Kidney (tissue), 11 donors: ENCODE results near the gene SMIM11. TPM values are rescaled to one million over a fixed set of nuclear protein-coding genes. Genes with fewer than 3 reads are reported as not detected.
"Not testable (repeated sequence)": the region's sequence is repeated elsewhere in the genome, so short reads cannot be mapped to it uniquely, and the experiment has no call there.

ENCODE experiments used
- DNase-seq, 5 donors: peaks; one replicate each; pipeline ENCODE4 v3.0.0-alpha.2; 2013 to 2020
- FAIRE-seq: peaks from 2 replicates; lab custom pipeline; 2012; peaks lifted over from hg19 to GRCh38; lab: Jason Lieb, UNC
- H3K27ac ChIP-seq, 2 donors: one replicate each; pipeline ENCODE4 v1.7.0; 2013; ENCODE audit warnings: low read depth in 2 of 2, low read length in 2 of 2, inconsistent platforms in 1 of 2
- H3K27me3 ChIP-seq: one replicate; pipeline ENCODE4 v1.7.1; 2013; ENCODE audit warnings: low read length, inconsistent platforms; ENCODE audit not compliant: control insufficient read depth, insufficient read depth
- H3K36me3 ChIP-seq, 3 donors: one replicate each; pipeline versions ENCODE4 v1.7.0 to v1.7.1; 2013; ENCODE audit warnings: low read length in 3 of 3, control low read depth in 1 of 3, inconsistent platforms in 1 of 3; ENCODE audit not compliant: insufficient read depth in 3 of 3, control insufficient read depth in 2 of 3
- H3K4me1 ChIP-seq, 3 donors: one replicate each; pipeline versions ENCODE4 v1.7.0 to v1.7.1; 2013; ENCODE audit warnings: low read length in 3 of 3, inconsistent platforms in 1 of 3, low read depth in 1 of 3; ENCODE audit not compliant: control insufficient read depth in 2 of 3, insufficient read depth in 2 of 3
- H3K4me3 ChIP-seq, 3 donors: one replicate each; pipeline versions ENCODE4 v1.7.0 to v1.8.1; 2013; ENCODE audit warnings: low read length in 3 of 3, control low read depth in 1 of 3, inconsistent platforms in 1 of 3
- H3K9ac ChIP-seq, 3 donors: one replicate each; pipeline versions ENCODE4 v1.7.0 to v1.7.1; 2013; ENCODE audit warnings: low read length in 3 of 3, control low read depth in 1 of 3, inconsistent platforms in 1 of 3
- H3K9me3 ChIP-seq, 3 donors: one replicate each; pipeline versions ENCODE4 v1.7.0 to v1.7.1; 2013; ENCODE audit warnings: low read length in 3 of 3, control low read depth in 1 of 3, inconsistent platforms in 1 of 3; ENCODE audit not compliant: control insufficient read depth in 2 of 3, insufficient read depth in 1 of 3
- intact Hi-C: fragments of 100-400 bp; cut with DNase I; formaldehyde crosslinking; loops from one replicate; pipeline ENCODE4 v1.11.1; 2022
- polyA plus RNA-seq: library from polyadenylated mRNA; stranded (reverse); fragments of 350-450 nt; fragmentation: Illumina TruSeq; extraction: RNeasy Lipid Tissue Mini Kit (QIAGEN cat#74804); gene quantifications from one replicate; pipeline ENCODE4 v1.2.3, GENCODE V29; 2014; ENCODE audit warnings: low read depth, low replicate concordance; ENCODE audit not compliant: insufficient read depth
- total RNA-seq: library from RNA; stranded (reverse); fragmentation: NEBNext Ultra II Directional; extraction: Animal tissue kit (Norgen Biotek cat#: 25700); gene quantifications from one replicate; pipeline ENCODE4 v1.2.1, GENCODE V29; 2021
- donor health status: control.
- donor health status: control.
- donor health status: DM: yes; HTN: yes; CAD: no.
- donor health status: Normal renal cell carcinoma (clear cell type).

The SMIM11 gene
- total and polyA plus RNA-seq, 2 donors from 2014 or later: 2.6 to 6.7 TPM

- FAIRE-seq, H3K27ac ChIP-seq, H3K4me3 ChIP-seq, DNase-seq, H3K4me1 ChIP-seq, H3K9me3 ChIP-seq, intact Hi-C loops, H3K27me3 ChIP-seq, H3K9ac ChIP-seq, H3K36me3 ChIP-seq: not testable (repeated sequence)
Observed at GRCh38 chr21:34428441-34428840, 53.1 kb downstream of the SMIM11 start.

- DNase-seq, H3K27me3 ChIP-seq, H3K9ac ChIP-seq, H3K27ac ChIP-seq, intact Hi-C loops, H3K4me3 ChIP-seq, H3K9me3 ChIP-seq, H3K4me1 ChIP-seq, H3K36me3 ChIP-seq, FAIRE-seq: not testable (repeated sequence)
Observed at GRCh38 chr21:34429710-34430109, 54.4 kb downstream of the SMIM11 start.

Other genes starting within 250 kb of the SMIM11 start
- gene KCNE2, start 11.5 kb upstream of the SMIM11 start, total RNA-seq: not detected
- 0.80 TPM for gene KCNE2, start 11.5 kb upstream of the SMIM11 start, polyA plus RNA-seq
- gene SMIM34, start 48.4 kb downstream of the SMIM11 start, total RNA-seq: 0.41 TPM
- 1.7 TPM for gene SMIM34, start 48.4 kb downstream of the SMIM11 start, polyA plus RNA-seq
- 2.5 TPM for gene KCNE1, start 136.7 kb downstream of the SMIM11 start, total RNA-seq
- gene KCNE1, start 136.7 kb downstream of the SMIM11 start, polyA plus RNA-seq: 4.4 TPM
- gene RCAN1, start 239.6 kb downstream of the SMIM11 start, total RNA-seq: 31.3 TPM
- 55.3 TPM for gene RCAN1, start 239.6 kb downstream of the SMIM11 start, polyA plus RNA-seq